Kidney capillary endothelial cell (primary cell): ENCODE measurements around the gene ZFC3H1.
"Not testable (repeated sequence)": the region's sequence is repeated elsewhere in the genome, so short reads cannot be mapped to it uniquely, and the experiment has no call there.

ENCODE experiments used
- DNase-seq: peaks from one replicate; pipeline ENCODE4 v3.0.0-alpha.2; 2018; ENCODE audit warnings: low spot score

ZFC3H1 gene

GRCh38 chr12:71581206-71581605 is 82.4 kb downstream of the ZFC3H1 start:
- DNase-seq: no peak

GRCh38 chr12:71578694-71579258 is 84.9 kb downstream of the ZFC3H1 start:
- DNase-seq: no peak

GRCh38 chr12:71576496-71576895 is 87.2 kb downstream of the ZFC3H1 start:
- DNase-seq: no peak

GRCh38 chr12:71569885-71570284 is 93.8 kb downstream of the ZFC3H1 start:
- DNase-seq: not testable (repeated sequence)

GRCh38 chr12:71567537-71567936 is 96.1 kb downstream of the ZFC3H1 start:
- DNase-seq: no peak

- no peak for DNase-seq
These were observed 97.0 kb downstream of the ZFC3H1 start for GRCh38 chr12:71566655-71567054.

GRCh38 chr12:71565535-71565934 is 98.1 kb downstream of the ZFC3H1 start:
- no peak for DNase-seq

- DNase-seq: no peak
These were observed 100.7 kb downstream of the ZFC3H1 start for GRCh38 chr12:71562676-71563595.
